Activated gamma-delta T cell treated with Interleukin-2 at 50 U/mL for 16 hours (primary cell): ENCODE measurements around the gene PCBD2.
"Not testable (repeated sequence)": the region's sequence is repeated elsewhere in the genome, so short reads cannot be mapped to it uniquely, and the experiment has no call there.

Experiments
- DNase-seq: peaks from one replicate; pipeline ENCODE4 v3.0.0-alpha.2; 2020

The PCBD2 gene

GRCh38 chr5:134904610-134905245, at the start of gene PCBD2:
TSS of gene PCBD2 (plus strand) at chr5:134905131. CDS start at chr5:134905140, 9 bp downstream.
- DNase-seq, result peak; percentile 89

GRCh38 chr5:134856465-134856864, 48.5 kb upstream of the PCBD2 start:
- DNase-seq, result not testable (repeated sequence)

GRCh38 chr5:134857401-134857800, 47.5 kb upstream of the PCBD2 start:
- no peak for DNase-seq

- no peak for DNase-seq
Measured at GRCh38 chr5:134864707-134865106, 40.2 kb upstream of the PCBD2 start.

GRCh38 chr5:134873494-134873893, 31.4 kb upstream of the PCBD2 start:
- DNase-seq, result no peak

- peak; percentile 75 for DNase-seq
Measured at GRCh38 chr5:134873987-134874830, 30.7 kb upstream of the PCBD2 start, which contains the start of gene TXNDC15. TSS of gene TXNDC15 (plus strand) at chr5:134874371. CDS start at chr5:134874428, 57 bp downstream.

- DNase-seq, result peak; percentile 11
Measured at GRCh38 chr5:134874831-134875655, 29.9 kb upstream of the PCBD2 start.

- DNase-seq, result no peak
Measured at GRCh38 chr5:134877159-134877558, 27.8 kb upstream of the PCBD2 start.

GRCh38 chr5:134878403-134878802, 26.5 kb upstream of the PCBD2 start:
- no peak for DNase-seq

- DNase-seq, result no peak
Measured at GRCh38 chr5:134879456-134879855, 25.5 kb upstream of the PCBD2 start.

- DNase-seq, result not testable (repeated sequence)
Measured at GRCh38 chr5:134880937-134881336, 24.0 kb upstream of the PCBD2 start.

GRCh38 chr5:134881711-134882110, 23.2 kb upstream of the PCBD2 start:
- not testable (repeated sequence) for DNase-seq

- no peak for DNase-seq
Measured at GRCh38 chr5:134887593-134888159, 17.3 kb upstream of the PCBD2 start.

- DNase-seq, result no peak
Measured at GRCh38 chr5:134889335-134889734, 15.6 kb upstream of the PCBD2 start.

GRCh38 chr5:134891473-134891872, 13.5 kb upstream of the PCBD2 start:
- no peak for DNase-seq

GRCh38 chr5:134892282-134892681, 12.6 kb upstream of the PCBD2 start:
- DNase-seq, result no peak

GRCh38 chr5:134892926-134893325, 12.0 kb upstream of the PCBD2 start:
- DNase-seq, result no peak

GRCh38 chr5:134893748-134894505, 11.0 kb upstream of the PCBD2 start:
- DNase-seq, result no peak

- no peak for DNase-seq
Measured at GRCh38 chr5:134902071-134902801, 2.7 kb upstream of the PCBD2 start.

GRCh38 chr5:134905246-134905996, 490 bp downstream of the PCBD2 start:
- peak; percentile 40 for DNase-seq

- no peak for DNase-seq
Measured at GRCh38 chr5:134906811-134907210, 1.9 kb downstream of the PCBD2 start.
